A549 (cell line): ENCODE measurements around the gene PARD6B. TPM values are rescaled to one million over a fixed set of nuclear protein-coding genes. Genes with fewer than 3 reads are reported as not detected.

Source experiments
- ATAC-seq, 2 experiments: fragments of 200-7000 bp in 1 of 2; fragments of >200 bp in 1 of 2; cut with Nextera tagmentation in 1 of 2; cut with Tn5 transposase in 1 of 2; 3 replicates each; pipeline versions ENCODE4 v1.8.0 to v1.9.1; 2018 to 2020; ENCODE audit warnings: mild to moderate bottlenecking in 1 of 2, moderate library complexity in 1 of 2
- CTCF ChIA-PET: fragments of 300-600 bp; sonication (Branson Sonifier 250); formaldehyde crosslinking; extraction: SDS; loops from one replicate; lab custom pipeline; 2021; ENCODE audit warnings: antibody characterized with exemption, inconsistent platforms; lab: Yijun Ruan, JAX
- POLR2A ChIA-PET: fragments of 350-600 bp; formaldehyde crosslinking; extraction: SDS; loops from one replicate; lab custom pipeline; 2021; ENCODE audit warnings: antibody characterized with exemption, inconsistent platforms; lab: Yijun Ruan, JAX
- DNase-seq, 2 experiments: peaks; one replicate each; pipeline versions ENCODE4 v3.0.0 to v3.0.0-alpha.2; 2011 to 2016; ENCODE audit warnings: low read depth in 1 of 2, low spot score in 1 of 2
- FAIRE-seq: peaks from 2 replicates; lab custom pipeline; 2011; peaks lifted over from hg19 to GRCh38; lab: Jason Lieb, UNC
- H3K27ac ChIP-seq, 2 experiments: fragments of >200 bp; sonication (Bioruptor Twin); formaldehyde crosslinking; 3 replicates each; pipeline ENCODE4 v1.5.1; 2016 to 2017
- H3K4me1 ChIP-seq: fragments of >200 bp; sonication (Bioruptor Twin); formaldehyde crosslinking; 3 replicates; pipeline ENCODE4 v1.6.1; 2016
- H3K4me2 ChIP-seq: fragments of >200 bp; sonication (Bioruptor Twin); formaldehyde crosslinking; 3 replicates; pipeline ENCODE4 v1.6.1; 2016
- H3K4me3 ChIP-seq: fragments of >200 bp; sonication (Bioruptor Twin); formaldehyde crosslinking; 3 replicates; pipeline ENCODE4 v1.5.1; 2016
- H3K9me3 ChIP-seq: fragments of >200 bp; sonication (Bioruptor Twin); formaldehyde crosslinking; 3 replicates; pipeline ENCODE4 v1.6.1; 2016
- CBX8 ChIP-seq: fragments of 200-600 bp; sonication (generic); IDR thresholded peaks from 2 replicates; pipeline ENCODE4 v1.6.1; 2016
- CTCF ChIP-seq: fragments of >200 bp; sonication (Bioruptor Twin); formaldehyde crosslinking; IDR thresholded peaks from 3 replicates; pipeline ENCODE4 v1.5.1; 2016
- EHMT2 ChIP-seq: fragments of 200-600 bp; sonication (generic); IDR thresholded peaks from 2 replicates; pipeline ENCODE4 v1.6.1; 2016; ENCODE audit warnings: antibody characterized with exemption, low read depth, mild to moderate bottlenecking, moderate library complexity
- FOSB ChIP-seq: fragments of 250-450 bp; sonication (Bioruptor Pico); IDR thresholded peaks from 2 replicates; pipeline ENCODE4 v1.5.0; 2020; ENCODE audit warnings: mild to moderate bottlenecking, moderate library complexity
- FOSL2 ChIP-seq, 2 experiments: fragments of 450-650 bp in 1 of 2; fragments of >200 bp in 1 of 2; sonication (Bioruptor Twin) in 1 of 2; formaldehyde crosslinking; IDR thresholded peaks; 2 replicates each; pipeline versions ENCODE4 v1.5.0 to v1.6.1; 2016 to 2020; ENCODE audit warnings: mild to moderate bottlenecking in 1 of 2, moderate library complexity in 1 of 2
- FOXS1 ChIP-seq: fragments of 250-450 bp; sonication (Bioruptor Pico); IDR thresholded peaks from 2 replicates; pipeline ENCODE4 v1.5.0; 2020; ENCODE audit warnings: mild to moderate bottlenecking, moderate library complexity
- HES2 ChIP-seq: fragments of >200 bp; sonication (Bioruptor Twin); formaldehyde crosslinking; IDR thresholded peaks from 2 replicates; pipeline ENCODE4 v1.6.1; 2016
- HMGXB4 ChIP-seq: fragments of 250-450 bp; sonication (Bioruptor Pico); IDR thresholded peaks from 2 replicates; pipeline ENCODE4 v1.5.0; 2021; ENCODE audit warnings: mild to moderate bottlenecking, moderate library complexity, borderline replicate concordance
- HOXB13 ChIP-seq: fragments of 250-450 bp; sonication (Bioruptor Pico); IDR thresholded peaks from 2 replicates; pipeline ENCODE4 v1.5.0; 2020; ENCODE audit warnings: low read depth, mild to moderate bottlenecking, moderate library complexity
- HOXB5 ChIP-seq: fragments of 250-450 bp; sonication (Bioruptor Pico); IDR thresholded peaks from 2 replicates; pipeline ENCODE4 v1.5.0; 2020; ENCODE audit warnings: mild to moderate bottlenecking, moderate library complexity
- JUN ChIP-seq, 2 experiments: fragments of >200 bp; sonication (Bioruptor Twin); formaldehyde crosslinking; IDR thresholded peaks; 2 replicates in 1 of 2; 3 replicates in 1 of 2; pipeline ENCODE4 v1.6.1; 2016 to 2017
- JUNB ChIP-seq: fragments of >200 bp; sonication (Bioruptor Twin); formaldehyde crosslinking; IDR thresholded peaks from 2 replicates; pipeline ENCODE4 v1.6.1; 2016
- KDM1A ChIP-seq: fragments of 200-600 bp; sonication (generic); IDR thresholded peaks from 2 replicates; pipeline ENCODE4 v1.6.1; 2016; ENCODE audit warnings: low read depth, mild to moderate bottlenecking
- KDM5A ChIP-seq: fragments of 200-600 bp; sonication (generic); IDR thresholded peaks from 2 replicates; pipeline ENCODE4 v1.6.1; 2016; ENCODE audit warnings: antibody characterized with exemption, mild to moderate bottlenecking
- MAFK ChIP-seq: fragments of 450-650 bp; IDR thresholded peaks from 2 replicates; pipeline ENCODE4 v1.6.1; 2014; ENCODE audit not compliant: partially characterized antibody
- MAX ChIP-seq: IDR thresholded peaks from 2 replicates; pipeline ENCODE4 v1.6.1; 2012
- MAZ ChIP-seq: fragments of 150-350 bp; IDR thresholded peaks from 2 replicates; pipeline ENCODE4 v1.6.1; 2014; ENCODE audit warnings: antibody characterized with exemption, low read depth, low read length, borderline replicate concordance
- NFE2L2 ChIP-seq: fragments of 150-350 bp; conservative IDR thresholded peaks from 2 replicates; pipeline ENCODE4 v1.6.1; 2014; ENCODE audit warnings: low read length
- NPAS2 ChIP-seq: fragments of 250-450 bp; sonication (Bioruptor Pico); IDR thresholded peaks from 2 replicates; pipeline ENCODE4 v1.8.0; 2022; ENCODE audit warnings: mild to moderate bottlenecking, moderate library complexity, borderline replicate concordance
- NR3C1 ChIP-seq: fragments of >200 bp; sonication (Bioruptor Twin); formaldehyde crosslinking; IDR thresholded peaks from 3 replicates; pipeline ENCODE4 v1.6.1; 2017
- PBX3 ChIP-seq: IDR thresholded peaks from 2 replicates; pipeline ENCODE4 v1.6.1; 2012
- PHF8 ChIP-seq: fragments of 200-600 bp; sonication (generic); IDR thresholded peaks from 2 replicates; pipeline ENCODE4 v1.6.1; 2016; ENCODE audit warnings: low read depth, mild to moderate bottlenecking, antibody characterized with exemption, moderate library complexity, borderline replicate concordance
- RAD21 ChIP-seq, 2 experiments: fragments of >200 bp in 1 of 2; sonication (Bioruptor Twin) in 1 of 2; formaldehyde crosslinking in 1 of 2; IDR thresholded peaks in 1 of 2; conservative IDR thresholded peaks in 1 of 2; 2 replicates in 1 of 2; 3 replicates in 1 of 2; pipeline ENCODE4 v1.6.1; 2012 to 2018; ENCODE audit warnings: inconsistent platforms in 1 of 2
- RCOR1 ChIP-seq: fragments of 150-350 bp; IDR thresholded peaks from 2 replicates; pipeline ENCODE4 v1.6.1; 2014; ENCODE audit warnings: antibody characterized with exemption, low read length, low read depth
- RFX5 ChIP-seq: fragments of 450-650 bp; IDR thresholded peaks from 2 replicates; pipeline ENCODE4 v1.7.1; 2014; ENCODE audit warnings: antibody characterized with exemption, mild to moderate bottlenecking, moderate library complexity
- RNF2 ChIP-seq: fragments of 200-600 bp; sonication (generic); IDR thresholded peaks from 2 replicates; pipeline ENCODE4 v1.6.1; 2016; ENCODE audit warnings: low read depth, mild to moderate bottlenecking, antibody characterized with exemption, moderate library complexity, borderline replicate concordance
- SMC3 ChIP-seq: fragments of >200 bp; sonication (Bioruptor Twin); formaldehyde crosslinking; IDR thresholded peaks from 3 replicates; pipeline ENCODE4 v1.6.1; 2018; ENCODE audit warnings: inconsistent platforms
- TFCP2L1 ChIP-seq: fragments of 250-450 bp; sonication (Bioruptor Pico); IDR thresholded peaks from 2 replicates; pipeline ENCODE4 v1.5.0; 2021; ENCODE audit warnings: mild to moderate bottlenecking
- TP53 ChIP-seq: fragments of 250-450 bp; sonication (Bioruptor Pico); IDR thresholded peaks from 2 replicates; pipeline ENCODE4 v1.5.0; 2021; ENCODE audit warnings: mild to moderate bottlenecking, moderate library complexity
- WGBS: methylation state at CpG from one replicate; pipeline ENCODE4 v1.1.6; 2017; ENCODE audit errors: missing lambda C conversion rate; 5-methylcytosine and 5-hydroxymethylcytosine counted together
- polyA plus RNA-seq, 4 experiments: library from polyadenylated mRNA; depleted of rRNA in 3 of 4; stranded (reverse); fragments of >200 nt; fragmentation: RNase III in 1 of 4; extraction: RNeasy Plus Mini Kit Qiagen cat#74134 plus additional on column Dnase treatment in 1 of 4; gene quantifications; 2 replicates in 3 of 4; 3 replicates in 1 of 4; pipeline ENCODE4 v1.2.3, GENCODE V29; 2011 to 2017

Gene PARD6B
- polyA plus RNA-seq, 2 of the 4 experiments (the other 2 are of a cell fraction), result 3.1 to 6.4 TPM

- POLR2A ChIA-PET, result interaction anchor here (1.1 kb wide), 1 partner anchor 57 kb away, joined by 5 read pairs; no protein-coding TSS in a partner anchor
- no peak for DNase-seq
- Histone ChIP-seq H3K27ac (peak overlapping the region in 1 of 2 experiments; percentile 69; a peak in 3 of 6 replicates), H3K9me3 (no peaks in the 10 kb centered on the region), H3K4me2 (no peak overlapping the region), H3K4me1 (peaks cover 17% of the 10 kb centered on the region; the same call in 2 of the 3 replicates), H3K4me3 (no peak overlapping the region)
- no peak for ATAC-seq
- FAIRE-seq, result no peak
- 93% methylated on average over 2 of the region's 2 CpGs for WGBS
- CTCF ChIA-PET, result interaction anchor here (0.5 to 3.1 kb wide), 14 partner anchors 10 to 434 kb away, joined by 3 to 29 read pairs (median 4); no protein-coding TSS in a partner anchor
- no peak for TF ChIP-seq JUN (IDR thresholded peaks at IDR 0.05)
- TF ChIP-seq HOXB5 (CRISPR knock-in tag), result no peak
- no peak for TF ChIP-seq RCOR1
- TF ChIP-seq RAD21 (conservative IDR thresholded peaks at IDR 0.05 in 1 of 2, IDR thresholded peaks at IDR 0.05 in 1 of 2), result no peak
- no peak for TF ChIP-seq KDM5A
- no peak for TF ChIP-seq RNF2
- no peak for TF ChIP-seq NR3C1
- no peak for TF ChIP-seq RFX5
- TF ChIP-seq PHF8, result no peak
- no peak for TF ChIP-seq PBX3
- TF ChIP-seq FOSL2 (IDR thresholded peaks at IDR 0.05), result no peak
- no peak for TF ChIP-seq FOSL2 (CRISPR knock-in tag; IDR thresholded peaks at IDR 0.05)
- TF ChIP-seq, all 56 proteins: peak for 0
Measured at GRCh38 chr20:50717312-50717711, 14.1 kb upstream of the PARD6B start.

- no peak overlapping the region for H3K4me2 ChIP-seq
- peaks cover 20% of the 10 kb centered on the region; the same call in 2 of the 3 replicates for H3K4me1 ChIP-seq
- no peaks in the 10 kb centered on the region for H3K9me3 ChIP-seq
- no peak overlapping the region for H3K4me3 ChIP-seq
- ChIA-PET CTCF (interaction anchor here (0.5 to 3.1 kb wide), 17 partner anchors 10 to 92 kb away, joined by 3 to 29 read pairs (median 4); no protein-coding TSS in a partner anchor), POLR2A (interaction anchor here (1.1 kb wide), 1 partner anchor 58 kb away, joined by 5 read pairs; no protein-coding TSS in a partner anchor)
- H3K27ac ChIP-seq, result peak overlapping the region; percentile 33 to 69; a peak in 4 of 6 replicates
- DNase-seq (peak in 1 of 2 experiments; percentile 40), ATAC-seq (peak in 1 of 2 experiments; percentile 68; a peak in 3 of 6 replicates), FAIRE-seq (no peak)
- no peak for TF ChIP-seq NR3C1
- TF ChIP-seq CBX8, result no peak
- no peak for TF ChIP-seq TP53 (CRISPR knock-in tag)
- no peak for TF ChIP-seq RCOR1
- no peak for TF ChIP-seq HOXB13 (CRISPR knock-in tag)
- TF ChIP-seq MAFK, result no peak
- peak; percentile 40; the same call in 2 of the 3 replicates for TF ChIP-seq SMC3
- no peak for TF ChIP-seq FOSB (CRISPR knock-in tag)
- TF ChIP-seq FOXS1, result no peak
- no peak for TF ChIP-seq KDM1A
- TF ChIP-seq HOXB5 (CRISPR knock-in tag), result no peak
- no peak for TF ChIP-seq MAZ
- no peak for TF ChIP-seq NPAS2 (CRISPR knock-in tag)
- no peak for TF ChIP-seq NFE2L2
- no peak for TF ChIP-seq MAX
- no peak for TF ChIP-seq TFCP2L1 (CRISPR knock-in tag)
- no peak for TF ChIP-seq JUN (IDR thresholded peaks at IDR 0.05)
- TF ChIP-seq CTCF, result peak; percentile 21; the same call in 2 of the 3 replicates
- TF ChIP-seq RAD21 (conservative IDR thresholded peaks at IDR 0.05 in 1 of 2, IDR thresholded peaks at IDR 0.05 in 1 of 2), result peak; percentile 23 to 52; a peak in 2 of 5 replicates
- no peak for TF ChIP-seq HES2
- no peak for TF ChIP-seq HMGXB4 (CRISPR knock-in tag)
- no peak for TF ChIP-seq JUNB
- TF ChIP-seq EHMT2, result no peak
- WGBS, result 60% methylated on average over 13 of the region's 13 CpGs
Measured at GRCh38 chr20:50717974-50718761, 13.2 kb upstream of the PARD6B start.
